Uterus (tissue), 4 donors: ENCODE measurements around the gene BCAS3. TPM values are rescaled to one million over a fixed set of nuclear protein-coding genes. Genes with fewer than 3 reads are reported as not detected.

Source experiments
- DNase-seq, 2 donors: peaks; one replicate each; pipeline ENCODE4 v3.0.0-alpha.2; 2019 to 2020
- H3K27ac ChIP-seq, 2 donors: fragments of 200-600 bp; sonication (generic); 1 replicate in 1 of 2; 2 replicates in 1 of 2; pipeline ENCODE4 v1.5.1; 2016 to 2018
- H3K27me3 ChIP-seq, 2 donors: fragments of 200-600 bp; sonication (generic); one replicate each; pipeline ENCODE4 v1.5.1; 2018 to 2019; ENCODE audit warnings: control low read depth in 1 of 2
- H3K36me3 ChIP-seq, 2 donors: fragments of 200-600 bp; sonication (generic); one replicate each; pipeline ENCODE4 v1.5.1; 2019; ENCODE audit warnings: control low read depth in 1 of 2
- H3K4me1 ChIP-seq, 2 donors: fragments of 200-600 bp; sonication (generic); one replicate each; pipeline ENCODE4 v1.5.1; 2018 to 2019; ENCODE audit warnings: control low read depth in 1 of 2
- H3K4me3 ChIP-seq, 2 donors: fragments of 200-600 bp; sonication (generic); 1 replicate in 1 of 2; 2 replicates in 1 of 2; pipeline ENCODE4 v1.5.1; 2018 to 2019; ENCODE audit warnings: mild to moderate bottlenecking in 1 of 2
- H3K9me3 ChIP-seq, 2 donors: fragments of 200-600 bp; sonication (generic); one replicate each; pipeline ENCODE4 v1.5.1; 2019; ENCODE audit warnings: control low read depth in 1 of 2
- POLR2A ChIP-seq, 2 donors: fragments of 450-650 bp; IDR thresholded peaks; one replicate each; pipeline ENCODE4 v1.6.1; 2016; ENCODE audit warnings: antibody characterized with exemption in 2 of 2, mild to moderate bottlenecking in 1 of 2, moderate library complexity in 1 of 2
- intact Hi-C: fragments of 100-400 bp; cut with DNase I; formaldehyde crosslinking; loops from one replicate; pipeline ENCODE4 v1.15.1; 2023; ENCODE audit warnings: low total_unique reads
- total RNA-seq, 4 donors: library from RNA; depleted of rRNA in 3 of 4; stranded (reverse); fragments of >200 nt in 3 of 4; gene quantifications; one replicate each; pipeline versions ENCODE4 v1.1.0 to v1.2.4, GENCODE V29; 2014 to 2023
- TF ChIP-seq, protein P1 (sequence below), 4 experiments: fragments of 200-600 bp in 2 of 4; fragments of 450-650 bp in 2 of 4; sonication (generic) in 2 of 4; IDR thresholded peaks; one replicate each; pipeline ENCODE4 v1.5.1; 2016 to 2019; ENCODE audit warnings: antibody characterized with exemption in 4 of 4, mild to moderate bottlenecking in 2 of 4, moderate library complexity in 1 of 4
- donor health status: DM: yes; HTN: yes; CAD: no.

Gene BCAS3
- total RNA-seq, 4 donors from 2014 or later = 42.6 to 147 (median 83.7) TPM

DNA sequence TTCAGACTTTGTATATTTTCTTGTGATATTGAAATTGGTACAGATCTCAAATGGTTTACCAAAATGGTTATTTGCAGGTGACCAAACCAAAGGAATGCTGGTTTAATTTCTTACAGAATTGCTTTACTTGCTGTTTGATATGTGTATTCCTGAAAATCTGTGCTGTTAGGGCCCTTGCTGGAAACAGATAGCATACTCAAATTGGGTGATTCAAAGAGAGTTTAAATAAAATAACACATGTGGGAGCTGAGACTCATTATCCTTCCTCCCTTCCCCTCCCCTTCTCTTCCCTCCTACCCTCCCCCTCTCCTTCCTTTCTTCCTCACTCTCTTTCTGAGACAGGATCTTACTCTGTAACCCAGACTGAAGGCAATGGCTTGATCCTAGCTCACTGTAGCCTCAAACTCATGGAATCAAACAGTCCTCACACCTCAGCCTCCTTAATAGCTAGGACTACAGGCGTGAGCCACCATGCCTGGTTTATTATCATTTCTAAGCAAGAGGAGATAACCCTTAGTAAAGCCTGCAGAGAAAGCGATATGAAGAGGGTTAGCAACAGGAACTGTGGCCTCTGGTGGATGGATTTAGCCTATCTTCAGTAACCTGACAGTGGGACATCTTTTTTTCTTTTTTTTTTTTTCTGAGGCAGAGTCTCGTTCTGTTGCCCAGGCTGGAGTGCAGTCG, 141.9 kb downstream of the BCAS3 start:
- intact Hi-C loops = no loop called here
- Histone ChIP-seq H3K27ac (no peak overlapping the region), H3K27me3 (no peaks in the 10 kb centered on the region), H3K9me3 (no peaks in the 10 kb centered on the region), H3K36me3 (no peaks in the 10 kb centered on the region), H3K4me3 (no peak overlapping the region), H3K4me1 (no peaks in the 10 kb centered on the region)
- TF ChIP-seq POLR2A (IDR thresholded peaks at IDR 0.05) = no peak
- TF ChIP-seq, protein P1, sequence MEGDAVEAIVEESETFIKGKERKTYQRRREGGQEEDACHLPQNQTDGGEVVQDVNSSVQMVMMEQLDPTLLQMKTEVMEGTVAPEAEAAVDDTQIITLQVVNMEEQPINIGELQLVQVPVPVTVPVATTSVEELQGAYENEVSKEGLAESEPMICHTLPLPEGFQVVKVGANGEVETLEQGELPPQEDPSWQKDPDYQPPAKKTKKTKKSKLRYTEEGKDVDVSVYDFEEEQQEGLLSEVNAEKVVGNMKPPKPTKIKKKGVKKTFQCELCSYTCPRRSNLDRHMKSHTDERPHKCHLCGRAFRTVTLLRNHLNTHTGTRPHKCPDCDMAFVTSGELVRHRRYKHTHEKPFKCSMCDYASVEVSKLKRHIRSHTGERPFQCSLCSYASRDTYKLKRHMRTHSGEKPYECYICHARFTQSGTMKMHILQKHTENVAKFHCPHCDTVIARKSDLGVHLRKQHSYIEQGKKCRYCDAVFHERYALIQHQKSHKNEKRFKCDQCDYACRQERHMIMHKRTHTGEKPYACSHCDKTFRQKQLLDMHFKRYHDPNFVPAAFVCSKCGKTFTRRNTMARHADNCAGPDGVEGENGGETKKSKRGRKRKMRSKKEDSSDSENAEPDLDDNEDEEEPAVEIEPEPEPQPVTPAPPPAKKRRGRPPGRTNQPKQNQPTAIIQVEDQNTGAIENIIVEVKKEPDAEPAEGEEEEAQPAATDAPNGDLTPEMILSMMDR (IDR thresholded peaks at IDR 0.05) = no peak
- DNase-seq = no peak

DNA sequence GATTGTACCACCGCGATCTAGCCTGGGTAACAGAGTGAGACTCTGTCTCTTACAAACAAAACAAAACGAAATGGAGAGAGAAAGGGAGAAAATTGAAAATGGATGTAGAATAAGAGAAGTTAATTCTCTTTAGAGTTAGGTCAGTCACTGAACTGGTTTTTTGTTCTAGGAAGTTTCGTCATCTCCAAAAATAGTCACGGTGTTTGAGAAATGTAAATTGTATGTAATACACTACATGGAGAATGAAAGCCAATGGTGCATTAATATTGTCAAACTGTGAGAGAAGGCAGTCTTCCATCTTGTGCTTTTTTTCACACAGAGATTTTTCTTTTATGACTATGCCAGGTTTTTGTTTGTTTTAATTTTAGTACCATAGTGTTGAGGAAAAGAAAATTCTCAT, 145.9 kb downstream of the BCAS3 start:
- TF ChIP-seq, protein P1 (IDR thresholded peaks at IDR 0.05) = no peak
- TF ChIP-seq POLR2A (IDR thresholded peaks at IDR 0.05) = no peak
- no peaks in the 10 kb centered on the region for H3K27me3 ChIP-seq
- H3K36me3 ChIP-seq = no peaks in the 10 kb centered on the region
- DNase-seq = no peak
- H3K4me1 ChIP-seq = no peaks in the 10 kb centered on the region
- H3K4me3 ChIP-seq = no peak overlapping the region
- intact Hi-C loops = no loop called here
- H3K9me3 ChIP-seq = no peaks in the 10 kb centered on the region
- H3K27ac ChIP-seq = no peak overlapping the region

DNA sequence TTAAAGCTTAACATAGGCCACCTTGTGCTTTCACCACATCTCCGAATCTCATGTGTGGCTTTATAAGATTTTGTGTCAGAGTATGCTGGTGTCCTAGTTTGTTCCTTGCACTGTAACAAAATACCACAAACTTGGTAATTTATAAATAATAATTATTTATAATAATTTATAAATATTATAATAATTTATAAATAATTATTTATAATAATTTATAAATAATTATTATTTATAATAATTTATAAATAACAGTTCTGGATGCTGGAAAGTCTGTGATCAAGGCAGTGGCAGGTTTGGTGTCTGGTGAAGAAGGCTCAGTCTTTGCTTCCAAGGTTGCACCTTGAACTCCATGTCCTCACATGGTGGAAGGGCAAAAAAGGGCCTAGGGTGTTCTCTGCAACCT, 147.7 kb downstream of the BCAS3 start:
- Histone ChIP-seq H3K27ac (no peak overlapping the region), H3K9me3 (no peaks in the 10 kb centered on the region), H3K4me3 (no peak overlapping the region), H3K4me1 (no peaks in the 10 kb centered on the region), H3K27me3 (no peaks in the 10 kb centered on the region), H3K36me3 (no peaks in the 10 kb centered on the region)
- DNase-seq = no peak
- intact Hi-C loops = no loop called here
- TF ChIP-seq POLR2A (IDR thresholded peaks at IDR 0.05) = no peak
- TF ChIP-seq, protein P1 (IDR thresholded peaks at IDR 0.05) = no peak

DNA sequence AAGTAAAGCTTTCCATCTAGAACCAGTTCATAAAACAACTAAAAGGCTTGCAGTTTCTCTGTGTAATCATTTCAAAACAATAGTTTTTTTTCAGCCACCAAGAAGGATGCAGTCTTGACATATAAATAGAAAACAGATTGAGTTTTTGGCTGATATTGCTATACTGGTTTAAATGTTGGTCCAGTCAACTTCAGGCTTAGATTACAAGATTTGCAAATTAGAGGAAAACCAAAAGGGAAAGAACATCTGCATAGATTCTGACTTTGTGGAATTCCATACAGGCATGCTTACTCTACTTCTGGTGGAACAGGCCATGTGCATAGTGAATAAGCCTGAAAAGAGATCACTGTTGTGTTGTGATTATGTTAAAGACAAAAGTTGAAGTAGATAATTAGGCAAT, 150.3 kb downstream of the BCAS3 start:
- no peaks in the 10 kb centered on the region for H3K36me3 ChIP-seq
- no peaks in the 10 kb centered on the region for H3K9me3 ChIP-seq
- DNase-seq = no peak
- H3K27ac ChIP-seq = no peak overlapping the region
- no peaks in the 10 kb centered on the region for H3K4me1 ChIP-seq
- no peak overlapping the region for H3K4me3 ChIP-seq
- no peak for TF ChIP-seq POLR2A (IDR thresholded peaks at IDR 0.05)
- TF ChIP-seq, protein P1 (IDR thresholded peaks at IDR 0.05) = no peak
- no peaks in the 10 kb centered on the region for H3K27me3 ChIP-seq
- intact Hi-C loops = no loop called here

DNA sequence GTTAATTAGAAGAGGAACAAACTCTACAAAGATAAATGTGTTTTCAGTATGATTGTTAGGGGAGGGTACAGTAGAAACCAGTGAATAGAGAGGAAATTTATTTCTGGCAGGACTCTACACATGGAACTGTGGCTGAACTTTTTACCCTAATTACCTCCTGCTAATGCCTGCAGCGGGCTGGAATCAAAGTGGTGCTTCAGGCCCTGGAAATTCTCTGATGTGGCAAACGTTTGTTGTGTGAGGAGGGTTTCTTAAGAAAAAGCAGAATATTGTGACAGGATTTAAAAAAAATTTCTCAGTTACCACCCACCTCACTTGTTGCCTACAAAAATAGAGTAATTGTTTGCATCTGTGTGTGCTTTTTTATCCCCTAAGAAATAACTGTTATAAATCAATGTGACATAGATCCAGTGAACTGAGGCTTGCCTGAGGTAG, 154.5 kb downstream of the BCAS3 start:
- Histone ChIP-seq H3K27me3 (no peaks in the 10 kb centered on the region), H3K9me3 (no peaks in the 10 kb centered on the region), H3K27ac (no peak overlapping the region), H3K4me1 (no peaks in the 10 kb centered on the region), H3K4me3 (no peak overlapping the region), H3K36me3 (no peaks in the 10 kb centered on the region)
- no peak for DNase-seq
- TF ChIP-seq POLR2A (IDR thresholded peaks at IDR 0.05) = no peak
- TF ChIP-seq, protein P1 (IDR thresholded peaks at IDR 0.05) = no peak
- intact Hi-C loops = no loop called here
